Activated CD4-positive, alpha-beta T cell treated with anti-CD3 and anti-CD28 coated beads, Interleukin-2, amount 50 U/mL, for 24 hours (primary cell): Measurements from ENCODE around the gene PCDHA5.

Experiments
- DNase-seq, 2 donors: peaks; one replicate each; pipeline ENCODE4 v3.0.0-alpha.2; 2020; ENCODE audit warnings: low read depth in 1 of 2, low spot score in 1 of 2

The PCDHA5 gene

DNA sequence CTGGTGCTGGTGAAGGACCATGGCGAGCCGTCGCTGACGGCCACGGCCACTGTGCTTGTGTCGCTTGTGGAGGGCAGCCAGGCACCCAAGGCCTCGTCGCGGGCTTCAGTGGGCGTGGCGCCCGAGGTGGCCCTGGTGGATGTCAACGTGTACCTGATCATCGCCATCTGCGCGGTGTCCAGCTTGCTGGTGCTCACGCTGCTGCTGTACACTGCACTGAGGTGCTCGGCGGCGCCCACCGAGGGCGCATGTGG is 36.5 kb downstream of the PCDHA5 start:
- no peak for DNase-seq

DNA sequence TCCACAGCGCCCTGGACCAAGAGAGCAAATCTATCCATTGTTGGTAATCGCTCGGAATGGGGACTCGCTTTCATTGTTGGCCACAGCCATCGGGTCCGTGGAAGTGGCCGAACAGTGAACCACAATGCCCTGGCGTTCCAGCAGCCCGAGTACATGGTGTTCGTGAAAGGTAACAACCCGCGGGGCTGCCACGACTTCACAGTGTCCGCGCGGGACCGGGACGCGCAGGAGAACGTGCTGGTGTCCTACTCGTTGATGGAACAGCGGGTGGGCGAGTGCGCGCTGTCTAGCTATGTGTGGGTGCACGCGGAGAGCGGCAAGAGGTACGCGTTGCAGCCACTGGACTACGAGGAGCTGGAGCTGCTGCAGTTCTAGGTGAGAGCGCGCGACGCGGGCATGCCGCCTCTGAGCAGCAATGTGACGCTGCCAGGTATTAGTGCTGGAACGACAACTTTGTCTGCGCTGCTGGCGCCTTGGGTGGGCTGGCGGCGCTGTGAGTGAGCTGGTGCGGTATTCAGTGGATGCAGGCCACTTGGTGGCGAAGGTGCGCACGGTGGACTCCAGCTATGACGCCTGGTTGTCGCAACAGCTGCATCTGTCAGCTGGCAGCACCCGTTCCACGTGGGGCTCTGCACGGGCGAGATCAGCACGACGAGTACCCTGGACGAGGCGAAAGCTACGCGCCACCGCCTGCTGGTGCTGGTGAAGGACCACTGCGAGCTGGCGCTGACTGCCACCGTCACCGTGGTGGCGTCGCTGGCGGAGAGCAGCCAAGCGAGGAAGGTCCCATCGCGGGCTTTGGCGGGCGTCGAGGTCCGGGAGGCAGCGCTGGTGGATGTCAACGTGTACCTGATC is 41.3 kb downstream of the PCDHA5 start:
- no peak for DNase-seq

GRCh38 chr5:140868721-140869554 is 47.5 kb downstream of the PCDHA5 start, which contains the start of gene PCDHA11:
Gene PCDHA11 (plus strand): TSS chr5:140868957. CDS start chr5:140869104, 147 bp downstream.
- DNase-seq: no peak

- no peak for DNase-seq
Measured at GRCh38 chr5:140869555-140869886, 48.1 kb downstream of the PCDHA5 start.

- no peak for DNase-seq
Measured at GRCh38 chr5:140870221-140871201, 49.1 kb downstream of the PCDHA5 start.
